Measurements from ENCODE around the gene DENND6A.
A peak's percentile ranks its signal among the peaks of the same experiment; 100 is the strongest.
"Not testable (repeated sequence)": the region's sequence is repeated elsewhere in the genome, so short reads cannot be mapped to it uniquely, and the experiment has no call there.

DENND6A gene

DNA sequence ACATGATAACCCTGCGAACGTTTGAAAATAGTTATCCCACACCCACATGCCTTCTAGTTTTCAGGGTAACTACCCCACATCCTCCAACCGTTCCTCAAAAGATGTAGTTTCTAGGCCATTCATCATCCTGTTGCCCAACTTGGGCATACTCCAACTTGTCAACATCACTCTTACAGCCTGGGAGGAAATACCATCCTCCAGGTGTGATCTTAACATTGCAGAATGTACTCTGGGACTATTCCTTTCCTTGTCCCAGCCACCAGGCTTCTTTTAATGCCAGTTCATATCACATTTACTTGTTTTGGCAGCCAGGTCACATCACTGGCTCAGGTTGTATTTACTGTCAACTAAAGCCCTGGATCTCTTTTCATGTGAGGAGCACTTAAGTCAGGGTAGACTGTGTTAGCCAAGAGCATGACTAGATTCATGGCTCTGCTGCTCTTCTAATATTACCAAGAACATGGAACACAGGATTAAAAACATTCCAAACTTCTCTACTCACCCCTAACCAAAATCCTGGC, 4.0 kb upstream of the DENND6A start:
- no peak for DNase-seq (ENCODE audit: insufficient read length, low spot score)
- FAIRE-seq: no peak

DNA sequence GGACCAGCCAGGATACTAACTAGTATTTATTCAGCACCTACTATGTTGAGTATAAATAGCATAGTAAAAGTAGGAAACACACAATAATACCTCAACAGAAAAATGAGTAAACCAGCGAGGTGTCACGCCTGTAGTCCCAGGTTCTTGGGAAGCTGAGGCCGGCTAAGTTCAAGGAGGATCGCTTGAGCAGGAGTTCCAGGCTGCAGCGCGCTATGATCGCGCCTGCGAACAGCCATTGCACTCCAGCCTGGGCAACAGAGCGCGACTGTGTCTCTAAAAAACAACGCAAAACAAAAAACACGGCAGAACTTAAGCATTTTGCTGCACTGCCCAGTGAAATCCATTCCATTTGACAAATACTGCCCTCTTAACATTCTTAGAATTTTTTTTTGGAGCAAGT, 1.3 kb upstream of the DENND6A start:
- DNase-seq (ENCODE audit: insufficient read length, low spot score): no peak
- FAIRE-seq: no peak

DNA sequence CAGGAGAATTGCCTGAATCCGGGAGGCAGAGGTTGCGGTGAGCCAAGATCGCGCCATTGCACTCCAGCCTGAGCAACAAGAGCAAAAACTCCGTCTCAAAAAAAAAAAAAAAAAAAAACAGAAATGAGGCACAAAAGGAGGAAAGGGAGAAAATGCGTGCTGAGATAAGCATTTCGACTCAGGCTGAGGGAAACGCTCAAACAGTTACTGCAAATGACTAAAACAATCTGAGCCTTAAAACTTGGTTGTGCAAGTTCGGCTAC, 813 bp downstream of the DENND6A start:
- not testable (repeated sequence) for DNase-seq (ENCODE audit: insufficient read length, low spot score); FAIRE-seq

DNA sequence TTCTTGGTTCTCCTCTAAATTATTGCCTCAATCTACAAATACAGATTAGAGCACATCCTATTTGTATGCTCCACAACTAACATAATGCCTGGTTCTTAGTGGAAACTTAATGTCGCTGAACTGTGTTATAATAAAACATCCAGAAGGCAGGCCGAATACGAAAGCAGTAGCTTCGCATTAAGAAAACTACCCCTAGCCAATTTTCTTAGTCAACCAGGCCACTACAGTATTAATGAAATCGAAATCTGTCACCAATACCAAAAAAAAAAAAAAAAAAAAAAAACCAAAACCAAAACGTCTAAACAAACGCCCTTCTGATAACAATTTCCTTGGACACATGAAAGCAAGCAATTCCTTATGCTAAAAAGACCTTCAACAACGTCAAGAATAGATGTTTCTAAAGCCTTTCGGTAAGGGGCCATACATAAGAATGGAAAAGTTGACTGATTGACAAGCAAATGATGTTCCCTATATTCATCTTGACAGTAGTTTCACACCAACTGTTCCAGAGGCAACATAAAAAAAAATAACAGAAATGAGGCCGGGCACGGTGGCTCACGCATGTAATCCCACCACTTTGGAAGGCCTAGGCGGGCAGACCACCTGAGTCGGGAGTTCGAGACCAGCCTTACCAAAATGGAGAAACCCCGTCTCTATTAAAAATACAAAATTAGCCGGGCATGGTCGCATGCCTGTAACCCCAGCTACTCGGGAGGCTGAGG, 1.3 kb downstream of the DENND6A start:
- DNase-seq (ENCODE audit: insufficient read length, low spot score) (no peak), FAIRE-seq (no peak)

DNA sequence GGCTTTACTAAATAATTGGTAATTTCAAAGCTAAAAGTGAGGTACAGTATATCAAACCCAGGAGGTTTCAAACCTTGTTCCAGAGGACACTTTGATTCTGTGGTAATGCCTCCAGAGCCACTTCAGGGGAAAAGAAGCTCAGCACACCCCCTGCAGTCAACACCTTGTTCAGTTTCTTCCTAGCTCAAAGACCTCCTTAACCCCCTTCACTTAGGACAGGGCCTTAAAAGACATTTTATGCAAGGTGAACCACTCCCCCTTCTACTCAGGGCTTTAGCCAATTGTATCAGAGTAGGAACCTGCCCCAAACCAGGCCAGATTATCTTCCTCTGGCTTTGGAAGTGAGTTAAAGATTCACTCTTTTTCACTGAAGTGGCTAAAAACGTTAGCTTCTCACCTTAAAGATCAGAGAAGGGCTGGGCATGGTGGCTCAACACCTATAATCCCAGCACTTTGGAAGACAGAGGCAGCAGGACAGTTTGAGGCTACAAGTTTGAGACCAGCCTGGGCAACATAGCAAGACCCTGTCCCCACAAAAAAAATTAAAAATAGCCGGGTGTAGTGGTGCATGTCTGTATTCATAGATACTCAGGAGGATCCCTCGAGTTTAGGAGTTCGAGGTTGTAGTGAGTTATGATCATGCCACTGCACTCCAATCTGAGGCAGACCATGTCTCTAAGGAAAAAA, 3.4 kb downstream of the DENND6A start:
- DNase-seq (ENCODE audit: insufficient read length, low spot score): no peak
- FAIRE-seq: no peak

DNA sequence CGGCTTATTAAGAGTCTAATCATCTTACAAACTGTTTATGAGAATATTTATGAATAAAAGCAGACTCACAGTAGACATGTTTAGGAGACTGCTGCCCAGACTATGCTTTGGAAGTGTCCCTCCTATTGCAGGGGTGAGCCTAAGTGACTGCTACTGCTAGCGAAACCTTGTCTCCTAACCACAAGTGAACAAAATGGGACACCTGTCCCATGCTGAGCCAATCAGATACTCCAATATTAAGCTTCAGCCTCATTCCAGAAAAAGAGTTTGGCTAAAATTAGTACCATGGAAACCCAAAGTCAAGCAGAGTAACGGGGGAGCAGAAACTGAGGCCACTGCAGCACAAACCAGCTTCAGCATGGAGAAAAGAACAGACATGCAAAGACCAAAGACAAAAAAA, 4.6 kb downstream of the DENND6A start:
- FAIRE-seq (no peak), DNase-seq (ENCODE audit: insufficient read length, low spot score) (no peak)

DNA sequence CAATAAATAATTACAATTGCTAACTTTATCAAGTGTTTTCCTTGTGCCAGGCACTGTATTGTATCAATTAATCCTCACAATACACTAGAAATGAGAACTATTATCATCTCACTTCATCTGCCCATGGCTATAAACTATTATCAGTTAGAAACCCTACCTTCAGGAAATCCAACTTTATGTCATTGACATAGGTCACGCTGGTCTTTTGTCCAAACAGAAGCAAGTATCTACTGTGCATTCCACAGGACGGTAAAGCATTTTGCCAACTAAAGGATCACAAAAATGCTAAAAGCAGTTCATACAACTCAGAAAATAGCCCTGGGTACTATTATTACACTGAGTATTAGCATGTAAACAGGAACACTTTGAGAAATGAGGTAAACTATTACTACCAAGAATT, 9.6 kb downstream of the DENND6A start:
- DNase-seq (ENCODE audit: insufficient read length, low spot score) (no peak), FAIRE-seq (no peak)

DNA sequence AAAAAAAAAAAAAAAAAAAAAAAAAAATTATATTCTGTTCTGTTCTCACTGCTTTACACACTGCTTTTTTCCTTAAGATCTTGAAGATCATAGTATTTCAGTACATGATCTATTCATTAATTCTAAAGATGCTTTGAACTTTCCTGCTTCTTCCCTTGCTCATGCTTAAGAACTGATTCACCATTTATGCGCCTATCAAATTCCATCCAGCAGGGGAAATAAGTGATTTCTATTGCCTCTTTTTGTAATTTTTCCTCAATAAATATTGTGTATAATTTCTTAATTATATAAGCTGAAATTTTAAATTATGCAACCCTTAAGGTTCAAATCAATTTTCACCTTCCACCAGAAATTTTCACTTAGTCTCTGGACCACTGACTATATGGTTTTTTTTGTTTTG, 10.6 kb downstream of the DENND6A start:
- FAIRE-seq: no peak
- DNase-seq (ENCODE audit: insufficient read length, low spot score): no peak

DNA sequence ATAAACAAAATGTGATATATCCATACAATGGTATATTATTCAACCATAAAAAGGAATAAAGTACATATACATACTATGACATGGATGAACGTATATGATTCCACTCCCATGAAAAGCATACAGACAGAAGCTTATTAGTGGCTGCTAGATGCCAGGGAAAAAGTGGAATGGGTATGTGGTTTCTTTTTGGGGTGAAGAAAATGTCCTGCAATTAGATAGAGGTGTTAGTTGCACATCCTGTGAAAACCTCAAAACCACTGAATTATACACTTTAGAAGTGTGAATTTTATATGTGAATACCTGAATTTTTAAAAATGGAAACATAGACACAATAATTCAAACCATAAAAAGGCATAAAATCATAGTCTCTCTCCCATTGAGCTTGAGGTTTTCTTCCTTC, 11.2 kb downstream of the DENND6A start:
- DNase-seq (ENCODE audit: insufficient read length, low spot score) (no peak), FAIRE-seq (no peak)

DNA sequence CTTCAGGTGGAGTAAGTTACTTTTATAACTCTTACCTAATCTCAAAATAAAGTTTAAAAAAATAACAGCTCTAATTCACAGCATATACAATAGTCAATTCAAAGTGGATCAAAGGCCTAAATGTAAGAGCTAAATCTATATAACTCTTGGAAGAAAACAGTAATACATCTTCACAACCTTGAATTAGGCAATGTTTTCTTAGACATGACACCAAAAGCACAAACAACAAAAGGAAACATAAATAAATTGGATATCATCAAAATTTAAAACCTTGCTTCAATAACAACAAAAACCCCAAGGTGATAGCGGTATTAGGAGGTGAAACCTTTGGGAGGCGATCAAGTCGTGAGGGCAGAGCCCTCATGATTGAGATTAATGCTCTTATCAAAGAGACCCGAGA, 12.8 kb downstream of the DENND6A start:
- FAIRE-seq: no peak
- DNase-seq (ENCODE audit: insufficient read length, low spot score): no peak

DNA sequence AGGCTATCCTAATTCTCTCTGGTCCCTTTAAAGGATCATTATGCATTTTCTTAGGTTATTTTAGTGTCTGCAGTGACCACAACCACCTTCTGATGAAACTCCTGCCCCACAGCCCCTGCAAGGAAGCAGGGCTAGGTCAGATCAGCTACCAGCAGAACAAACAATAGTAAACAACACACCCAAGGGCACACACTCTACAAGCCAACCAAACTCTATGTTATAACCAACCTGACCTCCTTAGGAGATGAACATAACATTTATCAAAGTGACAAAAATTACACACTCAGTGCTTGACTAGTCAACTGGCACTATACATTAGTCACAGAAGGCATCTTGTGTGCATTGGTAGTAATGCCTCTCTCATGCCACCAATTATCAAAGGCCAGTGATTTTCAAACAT, 17.3 kb downstream of the DENND6A start:
- FAIRE-seq: peak; percentile 77

DNA sequence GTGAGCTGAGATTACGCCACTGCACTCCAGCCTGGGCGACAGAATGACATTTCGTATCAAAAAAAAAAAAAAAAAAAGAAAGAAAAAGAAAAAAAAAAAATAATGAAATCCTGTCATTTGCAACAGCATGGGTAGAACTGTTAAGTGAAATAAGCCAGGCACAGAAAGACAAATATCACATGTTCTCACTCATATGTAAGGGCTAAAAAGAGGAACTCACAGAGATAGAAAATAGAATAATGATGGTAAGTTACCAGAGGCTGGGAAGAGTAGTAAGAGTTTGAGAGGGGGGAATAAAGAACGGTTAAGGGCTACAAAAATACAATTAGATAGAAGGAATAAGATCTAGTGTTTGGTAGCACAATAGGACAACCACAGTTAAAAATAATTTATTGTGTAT, 19.7 kb downstream of the DENND6A start:
- DNase-seq (ENCODE audit: insufficient read length, low spot score) (no peak), FAIRE-seq (no peak)

More for the DNA sequence above, 17.3 kb downstream of the DENND6A start:
- no peak for DNase-seq (ENCODE audit: insufficient read length, low spot score)

DNA sequence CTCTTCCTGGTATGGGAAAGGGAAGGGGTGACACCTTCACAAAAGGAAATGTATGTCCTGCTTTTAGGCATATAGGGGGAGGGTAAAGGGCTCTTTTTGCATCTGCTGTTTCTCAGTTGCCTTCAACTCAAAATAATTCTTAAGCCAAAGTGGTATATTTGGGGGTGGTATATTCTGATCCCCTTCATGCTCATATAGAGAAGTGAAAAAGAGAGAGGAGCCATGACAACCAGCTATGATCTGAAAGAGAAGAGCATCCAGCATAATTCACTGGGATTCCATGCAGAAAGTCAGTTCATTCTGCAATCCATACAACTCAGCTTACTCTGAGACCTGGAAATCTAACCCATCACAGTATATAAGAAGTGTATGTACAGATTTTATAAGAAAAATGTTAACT, 22.3 kb downstream of the DENND6A start:
- no peak for DNase-seq (ENCODE audit: insufficient read length, low spot score)
- no peak for FAIRE-seq

DNA sequence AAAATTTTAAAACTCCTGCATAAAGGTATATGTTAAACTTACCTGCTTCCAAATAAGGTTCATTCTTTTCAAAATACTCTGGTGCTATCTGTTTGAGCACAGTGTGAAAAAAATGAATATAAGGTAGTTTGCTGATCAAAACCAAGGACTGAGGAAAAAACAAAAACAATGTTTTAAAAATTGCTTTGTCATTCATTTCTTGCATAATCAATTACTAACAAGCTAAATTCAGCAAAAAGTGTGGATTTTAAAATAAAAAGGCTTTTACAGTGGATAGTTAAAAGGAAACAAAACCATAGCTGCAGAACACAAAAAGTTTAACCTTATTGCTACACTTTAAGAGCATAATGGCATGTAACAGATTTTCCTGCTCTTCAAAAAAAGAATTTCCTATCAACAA, 31.5 kb downstream of the DENND6A start:
- DNase-seq (ENCODE audit: insufficient read length, low spot score) (no peak), FAIRE-seq (no peak)

DNA sequence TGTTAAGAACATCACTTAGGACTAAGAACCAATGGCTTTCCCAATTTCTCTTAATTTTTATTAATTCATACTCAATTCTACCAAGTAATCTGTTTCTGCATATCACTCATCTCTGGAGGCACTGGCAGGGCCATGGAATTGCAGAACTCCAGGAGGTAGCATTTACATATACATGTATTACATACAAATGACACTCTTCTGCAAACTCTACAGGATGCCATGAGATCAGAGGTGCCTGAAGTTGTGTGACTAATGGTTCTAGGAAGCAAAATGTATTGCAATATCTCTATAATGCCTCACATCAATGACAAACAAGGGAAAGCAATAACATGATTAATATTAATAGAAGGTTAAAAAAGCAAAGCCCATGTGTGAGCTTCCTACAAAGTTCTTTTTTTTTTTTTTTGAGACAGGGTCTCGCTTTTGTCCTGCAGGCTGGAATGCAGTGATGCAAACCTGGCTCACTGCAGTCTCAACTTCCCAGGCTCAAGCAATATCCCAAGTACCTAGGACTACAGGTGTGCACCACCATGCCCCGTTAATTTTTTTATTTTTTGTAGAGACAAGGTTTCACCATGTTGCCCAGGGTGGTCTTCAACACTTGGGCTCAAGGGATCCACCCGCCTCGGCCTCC, 33.0 kb downstream of the DENND6A start:
- DNase-seq (ENCODE audit: insufficient read length, low spot score) (no peak), FAIRE-seq (no peak)

DNA sequence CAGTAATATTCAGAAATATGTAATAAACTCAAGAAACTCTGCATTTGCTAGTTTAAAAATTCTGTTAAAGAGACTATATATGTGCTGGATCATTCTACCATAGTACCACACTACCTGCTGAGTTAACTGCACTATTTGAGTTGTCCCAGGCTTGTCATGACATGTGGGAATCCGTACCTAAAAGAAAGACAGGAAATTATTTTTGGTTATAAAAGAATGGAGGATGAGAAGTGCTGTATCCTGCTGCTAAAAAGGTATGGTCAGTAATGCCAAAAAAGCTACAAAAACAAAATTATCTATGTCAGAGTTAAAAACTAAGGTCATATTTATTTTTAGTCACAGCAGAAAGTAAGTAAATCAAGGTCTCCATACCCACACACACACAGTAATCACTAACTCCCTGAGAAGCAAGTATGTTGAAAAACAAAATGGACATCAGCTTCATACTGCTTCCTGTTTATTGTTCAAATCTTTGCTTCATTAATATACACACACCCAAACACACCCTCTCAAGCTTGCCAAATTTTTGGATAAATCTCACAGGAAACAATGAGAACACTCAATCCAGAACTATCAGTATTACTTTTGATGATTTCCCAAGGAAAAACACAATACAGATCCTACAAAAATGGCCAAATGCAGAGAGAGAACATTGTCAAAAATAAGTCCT, 33.7 kb downstream of the DENND6A start:
- DNase-seq (ENCODE audit: insufficient read length, low spot score) (no peak), FAIRE-seq (no peak)

DNA sequence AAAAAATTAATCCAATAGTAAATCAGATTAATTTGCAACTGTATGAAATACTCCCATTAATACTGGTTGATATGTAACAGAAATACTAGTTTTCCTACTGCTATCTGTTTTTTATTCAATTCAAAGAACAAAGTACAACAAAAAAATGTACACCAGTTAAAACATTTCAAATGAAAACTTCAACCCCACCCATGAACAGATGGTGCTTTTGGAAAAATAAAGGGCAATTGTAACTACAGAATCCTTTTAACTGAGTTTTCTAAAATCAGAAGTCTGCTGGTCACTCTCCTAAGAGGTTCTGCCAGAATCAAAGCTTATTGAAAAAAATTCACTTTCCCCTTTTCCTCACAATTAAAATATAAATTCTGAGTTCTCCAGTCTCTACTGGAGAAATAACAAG, 34.3 kb downstream of the DENND6A start:
- no peak for DNase-seq (ENCODE audit: insufficient read length, low spot score)
- no peak for FAIRE-seq

DNA sequence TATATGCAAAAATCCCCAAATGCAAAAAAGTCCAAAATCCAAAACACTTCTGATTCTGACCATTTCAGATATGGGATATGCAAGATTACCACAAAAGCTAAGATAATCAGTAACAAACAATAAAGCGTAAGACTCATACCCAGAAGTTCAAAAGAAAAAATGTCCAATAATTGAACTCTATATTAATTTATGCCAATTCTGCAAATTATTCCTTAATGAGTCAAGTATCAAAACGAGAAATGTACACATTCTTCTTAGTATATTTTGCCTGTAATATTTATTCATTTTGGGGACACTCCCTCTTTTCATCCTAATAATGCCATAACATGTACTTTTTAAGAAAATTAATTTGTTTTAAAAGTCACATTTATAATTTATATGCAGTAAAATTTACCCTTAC, 37.1 kb downstream of the DENND6A start:
- DNase-seq (ENCODE audit: insufficient read length, low spot score): no peak
- FAIRE-seq: no peak

DNA sequence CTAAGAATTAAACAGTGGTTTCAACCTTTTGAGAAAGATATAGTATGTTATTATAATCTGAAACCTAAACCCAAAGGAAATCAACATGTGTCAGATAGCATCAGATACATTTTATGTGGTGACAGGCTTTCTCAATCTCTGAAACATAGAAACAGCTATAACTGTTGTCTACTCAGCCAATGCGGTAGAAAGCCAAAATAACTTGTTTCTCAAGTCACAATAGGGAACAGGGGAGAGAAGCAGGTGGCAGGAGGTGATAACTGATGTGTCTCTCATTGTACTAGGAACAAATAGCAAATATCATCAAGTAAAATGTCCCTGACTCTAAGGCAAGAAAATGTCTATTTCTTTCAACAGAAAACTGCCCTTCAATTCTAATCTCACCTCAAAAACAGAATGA, 38.6 kb downstream of the DENND6A start:
- DNase-seq (ENCODE audit: insufficient read length, low spot score) (no peak), FAIRE-seq (no peak)

DNA sequence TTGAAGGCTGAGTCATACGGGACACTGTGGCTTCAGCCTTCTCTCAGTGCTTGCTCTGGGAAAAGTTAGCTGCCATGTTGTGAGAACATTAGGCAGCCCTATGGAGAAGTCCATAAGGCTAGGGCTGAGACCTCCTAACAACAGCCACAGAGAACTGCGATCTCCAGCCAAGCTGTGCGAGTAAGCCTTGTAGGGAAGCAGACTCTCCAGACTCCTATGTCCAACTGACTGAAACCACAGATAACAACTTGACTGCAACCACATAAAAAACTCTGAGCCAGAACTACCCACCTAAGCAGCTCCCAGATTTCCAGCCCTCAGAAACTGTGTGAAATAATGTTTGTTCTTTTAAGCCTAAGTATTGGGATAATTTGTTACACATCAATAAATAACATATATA, 40.7 kb downstream of the DENND6A start:
- FAIRE-seq: peak; percentile 4
- no peak for DNase-seq (ENCODE audit: insufficient read length, low spot score)

DNA sequence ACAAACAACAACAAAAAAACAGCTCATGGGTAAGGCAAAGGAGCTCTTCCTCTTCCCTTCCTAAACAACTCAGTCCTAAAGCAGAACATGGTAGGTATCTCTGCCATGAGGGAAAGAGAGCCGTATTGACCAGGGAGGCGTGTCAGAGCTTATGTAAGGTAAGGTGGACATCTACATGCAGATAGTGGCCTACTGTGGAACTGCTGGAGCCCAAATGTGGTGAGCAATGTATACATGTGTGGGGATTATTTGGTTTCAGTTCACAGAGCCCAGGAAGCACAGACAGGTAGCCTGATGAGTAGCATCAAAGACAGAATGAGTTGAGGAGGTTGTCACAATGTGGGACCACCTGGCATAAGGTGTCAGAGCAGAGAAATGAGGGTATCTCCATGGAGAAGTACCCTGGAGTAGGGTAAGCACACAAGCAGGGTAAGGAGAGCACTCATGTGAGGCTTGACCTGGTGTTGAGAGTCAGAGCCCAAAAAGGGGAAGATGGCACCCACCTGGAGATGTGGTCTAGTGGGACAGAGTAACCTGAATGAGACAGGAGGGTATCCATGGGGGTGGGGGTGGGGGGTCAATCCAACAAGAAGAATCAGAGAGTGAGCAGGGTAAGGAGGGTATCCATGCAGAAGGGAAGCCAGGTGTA, 45.5 kb downstream of the DENND6A start:
- DNase-seq (ENCODE audit: insufficient read length, low spot score) (no peak), FAIRE-seq (peak; percentile 79)

Data from HTR-8/SVneo (cell line).